Measurements from ENCODE around the gene TAF1L. TPM values are rescaled to one million over a fixed set of nuclear protein-coding genes. Genes with fewer than 3 reads are reported as not detected.
"Not testable (repeated sequence)": the region's sequence is repeated elsewhere in the genome, so short reads cannot be mapped to it uniquely, and the experiment has no call there.

The TAF1L gene
- total RNA-seq, 4 donors from 2014 or later, result under 0.01 to 0.07 TPM; not detected in 2

DNA sequence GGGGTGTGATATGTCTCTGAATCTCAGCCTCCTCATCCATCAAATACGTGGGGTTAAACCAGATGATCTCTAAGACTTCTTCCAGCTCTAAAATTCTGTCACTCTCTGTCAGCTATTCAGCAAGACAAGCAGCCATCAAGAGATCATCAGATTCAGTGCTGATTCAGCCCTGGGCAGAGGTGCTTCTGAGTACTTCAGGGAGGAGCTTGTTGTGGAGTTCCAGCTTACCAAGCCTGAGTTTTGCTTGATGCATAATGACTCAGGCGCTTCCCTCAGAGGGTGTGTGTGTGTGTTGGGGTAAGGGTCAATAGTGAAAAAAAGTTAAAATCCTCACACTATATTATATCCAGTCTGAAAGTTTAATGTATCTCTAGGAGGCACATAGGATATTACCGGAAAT is 29.6 kb upstream of the TAF1L start:
- H3K4me3 ChIP-seq, result no peak overlapping the region
- no peaks in the 10 kb centered on the region for H3K36me3 ChIP-seq
- intact Hi-C loops (cut with DNase I; ENCODE audit: low total_unique reads), result no loop called here
- no peaks in the 10 kb centered on the region for H3K4me1 ChIP-seq
- no peaks in the 10 kb centered on the region for H3K27me3 ChIP-seq
- no peak for TF ChIP-seq POLR2A (IDR thresholded peaks at IDR 0.05)
- TF ChIP-seq, protein P1, sequence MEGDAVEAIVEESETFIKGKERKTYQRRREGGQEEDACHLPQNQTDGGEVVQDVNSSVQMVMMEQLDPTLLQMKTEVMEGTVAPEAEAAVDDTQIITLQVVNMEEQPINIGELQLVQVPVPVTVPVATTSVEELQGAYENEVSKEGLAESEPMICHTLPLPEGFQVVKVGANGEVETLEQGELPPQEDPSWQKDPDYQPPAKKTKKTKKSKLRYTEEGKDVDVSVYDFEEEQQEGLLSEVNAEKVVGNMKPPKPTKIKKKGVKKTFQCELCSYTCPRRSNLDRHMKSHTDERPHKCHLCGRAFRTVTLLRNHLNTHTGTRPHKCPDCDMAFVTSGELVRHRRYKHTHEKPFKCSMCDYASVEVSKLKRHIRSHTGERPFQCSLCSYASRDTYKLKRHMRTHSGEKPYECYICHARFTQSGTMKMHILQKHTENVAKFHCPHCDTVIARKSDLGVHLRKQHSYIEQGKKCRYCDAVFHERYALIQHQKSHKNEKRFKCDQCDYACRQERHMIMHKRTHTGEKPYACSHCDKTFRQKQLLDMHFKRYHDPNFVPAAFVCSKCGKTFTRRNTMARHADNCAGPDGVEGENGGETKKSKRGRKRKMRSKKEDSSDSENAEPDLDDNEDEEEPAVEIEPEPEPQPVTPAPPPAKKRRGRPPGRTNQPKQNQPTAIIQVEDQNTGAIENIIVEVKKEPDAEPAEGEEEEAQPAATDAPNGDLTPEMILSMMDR (IDR thresholded peaks at IDR 0.05), result no peak
- no peak overlapping the region for H3K27ac ChIP-seq
- H3K9me3 ChIP-seq, result no peaks in the 10 kb centered on the region
- no peak for DNase-seq

DNA sequence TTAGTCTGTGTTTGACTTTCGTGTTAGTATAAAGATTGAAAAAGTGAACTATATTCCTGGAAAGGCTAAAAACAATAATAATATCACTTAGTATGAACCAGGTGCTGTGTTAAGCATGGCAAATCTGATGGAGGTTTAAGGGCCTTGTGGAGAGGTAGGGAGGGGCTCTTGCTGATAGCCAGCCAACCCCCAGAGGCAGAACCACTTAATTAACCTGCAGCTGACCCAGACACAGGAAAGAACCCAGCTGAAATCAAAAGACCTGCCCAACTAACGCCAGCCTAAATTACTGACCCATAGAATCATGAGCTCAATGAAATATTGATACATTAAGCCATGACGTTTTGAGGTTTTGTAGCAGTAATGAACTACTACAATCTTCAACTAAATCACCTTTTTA is 28.3 kb upstream of the TAF1L start:
- intact Hi-C loops (cut with DNase I; ENCODE audit: low total_unique reads), result no loop called here
- no peaks in the 10 kb centered on the region for H3K4me1 ChIP-seq
- H3K27me3 ChIP-seq, result no peaks in the 10 kb centered on the region
- no peak for DNase-seq
- no peaks in the 10 kb centered on the region for H3K36me3 ChIP-seq
- H3K4me3 ChIP-seq, result no peak overlapping the region
- TF ChIP-seq, protein P1 (IDR thresholded peaks at IDR 0.05), result no peak
- TF ChIP-seq POLR2A (IDR thresholded peaks at IDR 0.05), result no peak
- H3K9me3 ChIP-seq, result no peaks in the 10 kb centered on the region
- H3K27ac ChIP-seq, result no peak overlapping the region

DNA sequence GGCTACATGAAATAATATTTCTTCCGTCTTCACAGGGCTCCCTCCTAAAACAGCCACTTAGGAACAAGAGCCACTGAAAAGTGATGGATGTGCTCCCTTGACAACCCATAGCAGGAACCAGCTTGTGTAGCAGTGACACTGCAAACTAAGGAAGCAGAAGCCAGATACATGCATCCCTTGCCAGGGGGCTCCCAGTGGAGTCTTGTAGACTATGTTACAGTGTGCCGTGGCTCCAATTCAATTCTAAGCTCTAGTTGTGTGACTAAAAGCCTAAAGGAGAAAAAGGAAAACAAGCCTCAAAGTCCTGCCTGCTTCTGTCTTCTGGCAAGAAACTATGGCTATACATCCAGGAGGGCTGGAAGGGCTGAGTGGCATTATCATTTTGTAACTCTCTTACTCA is 12.2 kb upstream of the TAF1L start:
- DNase-seq, result no peak
- Histone ChIP-seq H3K27ac (no peak overlapping the region), H3K27me3 (no peaks in the 10 kb centered on the region), H3K4me1 (no peaks in the 10 kb centered on the region), H3K4me3 (no peak overlapping the region), H3K9me3 (no peaks in the 10 kb centered on the region), H3K36me3 (no peaks in the 10 kb centered on the region)
- intact Hi-C loops (cut with DNase I; ENCODE audit: low total_unique reads), result no loop called here
- no peak for TF ChIP-seq POLR2A (IDR thresholded peaks at IDR 0.05)
- TF ChIP-seq, protein P1 (IDR thresholded peaks at IDR 0.05), result no peak

DNA sequence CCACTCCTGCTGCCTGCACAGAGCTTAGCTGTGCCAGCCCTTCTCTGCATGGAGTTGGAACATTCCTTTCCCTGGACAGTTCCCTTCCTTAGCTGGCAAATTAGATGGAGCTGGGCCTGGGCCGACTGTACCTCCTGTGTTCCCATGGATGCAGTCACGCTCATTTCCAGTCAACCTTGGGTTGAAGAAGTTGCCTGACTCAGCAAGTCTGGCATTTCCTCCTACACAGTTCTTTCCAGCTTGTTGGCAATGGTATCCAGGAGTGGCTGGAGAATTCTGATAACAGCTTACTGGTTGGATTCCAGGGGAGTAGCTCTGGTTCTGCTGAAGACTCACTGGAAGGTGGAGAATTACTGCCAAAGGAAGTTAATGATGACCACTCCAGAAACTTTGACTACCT is 9.2 kb upstream of the TAF1L start:
- intact Hi-C loops (cut with DNase I; ENCODE audit: low total_unique reads), result no loop called here
- Histone ChIP-seq H3K4me1 (no peaks in the 10 kb centered on the region), H3K9me3 (no peaks in the 10 kb centered on the region), H3K27ac (no peak overlapping the region), H3K4me3 (no peak overlapping the region), H3K36me3 (no peaks in the 10 kb centered on the region), H3K27me3 (no peaks in the 10 kb centered on the region)
- DNase-seq, result no peak
- TF ChIP-seq, protein P1 (IDR thresholded peaks at IDR 0.05), result no peak
- no peak for TF ChIP-seq POLR2A (IDR thresholded peaks at IDR 0.05)

DNA sequence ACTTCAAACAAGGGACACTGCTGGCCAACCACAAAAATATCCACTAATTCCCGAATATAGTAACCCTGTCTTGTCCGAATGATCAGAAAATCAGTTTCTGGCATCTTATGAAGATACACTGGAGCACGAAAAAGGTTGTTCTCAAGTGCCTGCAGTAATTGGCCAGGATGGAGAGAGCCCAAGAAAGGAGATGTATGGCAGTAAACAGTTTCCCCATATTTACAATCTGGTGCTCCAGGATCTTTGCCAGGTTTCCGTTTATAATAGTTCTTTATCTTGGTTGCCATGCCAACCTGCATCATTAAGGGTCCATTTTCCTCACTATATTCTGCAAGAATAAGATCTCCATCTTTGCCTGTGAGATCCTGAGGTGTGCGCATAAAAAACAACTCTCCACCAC is 2.3 kb downstream of the TAF1L start:
- DNase-seq; H3K4me1 ChIP-seq; H3K9me3 ChIP-seq; H3K27ac ChIP-seq; intact Hi-C loops (cut with DNase I; ENCODE audit: low total_unique reads); H3K27me3 ChIP-seq; H3K4me3 ChIP-seq; H3K36me3 ChIP-seq: not testable (repeated sequence)

DNA sequence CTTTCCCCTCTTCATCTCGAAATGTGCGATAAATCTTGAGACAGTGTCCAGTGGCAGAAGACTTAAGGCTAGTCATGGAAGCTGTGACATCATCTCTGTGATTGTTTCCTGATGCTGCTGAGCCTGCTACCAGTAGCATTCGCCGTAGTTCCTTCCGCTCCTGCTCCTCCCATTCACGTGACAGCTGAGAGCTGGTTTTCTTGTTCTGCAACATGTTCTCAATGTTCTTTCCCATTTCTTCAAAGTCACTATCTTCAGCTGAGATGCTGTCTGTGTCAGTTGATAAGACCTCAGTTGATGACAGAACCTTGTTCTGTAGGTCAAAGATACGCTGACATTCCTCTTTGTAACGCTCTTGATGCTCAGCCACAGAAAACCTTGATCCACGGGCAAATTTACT is 3.5 kb downstream of the TAF1L start:
- H3K27me3 ChIP-seq, result no peaks in the 10 kb centered on the region
- intact Hi-C loops (cut with DNase I; ENCODE audit: low total_unique reads), result no loop called here
- no peaks in the 10 kb centered on the region for H3K9me3 ChIP-seq
- no peaks in the 10 kb centered on the region for H3K4me1 ChIP-seq
- no peak overlapping the region for H3K27ac ChIP-seq
- TF ChIP-seq POLR2A (IDR thresholded peaks at IDR 0.05), result no peak
- TF ChIP-seq, protein P1 (IDR thresholded peaks at IDR 0.05), result no peak
- H3K4me3 ChIP-seq, result no peak overlapping the region
- H3K36me3 ChIP-seq, result no peaks in the 10 kb centered on the region
- DNase-seq, result no peak
